Esophagus squamous epithelium (tissue), 5 donors: ENCODE data around the gene NAV2. TPM values are rescaled to one million over a fixed set of nuclear protein-coding genes. Genes with fewer than 3 reads are reported as not detected.

Experiments used
- DNase-seq: peaks from one replicate; lab custom pipeline; 2025; lab: John Stamatoyannopoulos, UW
- H3K27ac ChIP-seq, 4 donors: fragments of 200-600 bp; sonication (generic); one replicate each; pipeline ENCODE4 v1.5.1; 2016 to 2019; ENCODE audit warnings: mild to moderate bottlenecking in 1 of 4
- H3K27me3 ChIP-seq, 4 donors: fragments of 200-600 bp; sonication (generic); 1 replicate in 3 of 4; 2 replicates in 1 of 4; pipeline versions ENCODE4 v1.5.1 to v1.6.0; 2017 to 2021; ENCODE audit warnings: antibody characterized with exemption in 1 of 4
- H3K36me3 ChIP-seq, 3 donors: fragments of 200-600 bp; sonication (generic); one replicate each; pipeline ENCODE4 v1.5.1; 2016 to 2019
- H3K4me1 ChIP-seq, 3 donors: fragments of 200-600 bp; sonication (generic); one replicate each; pipeline ENCODE4 v1.5.1; 2017 to 2019
- H3K4me3 ChIP-seq, 4 donors: fragments of 200-600 bp; sonication (generic); 1 replicate in 3 of 4; 2 replicates in 1 of 4; pipeline ENCODE4 v1.5.1; 2016 to 2019; ENCODE audit warnings: mild to moderate bottlenecking in 2 of 4, moderate library complexity in 1 of 4
- H3K9me3 ChIP-seq, 3 donors: fragments of 200-600 bp; sonication (generic); one replicate each; pipeline ENCODE4 v1.5.1; 2016 to 2019
- CTCF ChIP-seq, 6 experiments: fragments of 450-650 bp in 4 of 6; fragments of 200-600 bp in 2 of 6; sonication (generic) in 2 of 6; IDR thresholded peaks; one replicate each; pipeline ENCODE4 v1.5.1; 2016 to 2019; ENCODE audit warnings: antibody characterized with exemption in 6 of 6, mild to moderate bottlenecking in 4 of 6, moderate library complexity in 4 of 6
- POLR2A ChIP-seq, 4 donors: fragments of 450-650 bp; IDR thresholded peaks; one replicate each; pipeline ENCODE4 v1.6.1; 2017; ENCODE audit warnings: antibody characterized with exemption in 4 of 4, mild to moderate bottlenecking in 4 of 4, moderate library complexity in 3 of 4
- WGBS, 2 donors: methylation state at CpG; one replicate each; pipeline ENCODE4 v1.1.5; 2018; 5-methylcytosine and 5-hydroxymethylcytosine counted together
- intact Hi-C: fragments of 100-400 bp; cut with DNase I; formaldehyde crosslinking; loops from one replicate; pipeline ENCODE4 v1.15.0; 2022
- total RNA-seq, 4 donors: library from RNA; depleted of rRNA; stranded (reverse); fragments of >200 nt; gene quantifications; one replicate each; pipeline ENCODE4 v1.1.0, GENCODE V29; 2016
- donor health status: DM: yes; HTN: yes; CAD: no.

The NAV2 gene
- total RNA-seq, 4 donors from 2014 or later, result 4.9 to 19.1 (median 14.6) TPM

- WGBS, 2 donors, result 78 to 83% methylated on average over 3 to 4 of the region's 4 CpGs
- no peaks in the 10 kb centered on the region for H3K36me3 ChIP-seq
- peak overlapping the region in 3 of 4 donors; percentile 30 to 36 (median 30) for H3K27ac ChIP-seq
- H3K27me3 ChIP-seq, result no peaks in the 10 kb centered on the region
- DNase-seq, result no peak
- no peaks in the 10 kb centered on the region for H3K9me3 ChIP-seq
- peaks cover 0 to 43% (median 30%) of the 10 kb centered on the region in 3 donors for H3K4me1 ChIP-seq
- no peak overlapping the region for H3K4me3 ChIP-seq
- intact Hi-C loops, result no loop called here
- TF ChIP-seq POLR2A (IDR thresholded peaks at IDR 0.05) (no peak), CTCF (IDR thresholded peaks at IDR 0.05) (no peak)
These were observed 14.9 kb upstream of the NAV2 start for GRCh38 chr11:19697721-19698121.

DNA sequence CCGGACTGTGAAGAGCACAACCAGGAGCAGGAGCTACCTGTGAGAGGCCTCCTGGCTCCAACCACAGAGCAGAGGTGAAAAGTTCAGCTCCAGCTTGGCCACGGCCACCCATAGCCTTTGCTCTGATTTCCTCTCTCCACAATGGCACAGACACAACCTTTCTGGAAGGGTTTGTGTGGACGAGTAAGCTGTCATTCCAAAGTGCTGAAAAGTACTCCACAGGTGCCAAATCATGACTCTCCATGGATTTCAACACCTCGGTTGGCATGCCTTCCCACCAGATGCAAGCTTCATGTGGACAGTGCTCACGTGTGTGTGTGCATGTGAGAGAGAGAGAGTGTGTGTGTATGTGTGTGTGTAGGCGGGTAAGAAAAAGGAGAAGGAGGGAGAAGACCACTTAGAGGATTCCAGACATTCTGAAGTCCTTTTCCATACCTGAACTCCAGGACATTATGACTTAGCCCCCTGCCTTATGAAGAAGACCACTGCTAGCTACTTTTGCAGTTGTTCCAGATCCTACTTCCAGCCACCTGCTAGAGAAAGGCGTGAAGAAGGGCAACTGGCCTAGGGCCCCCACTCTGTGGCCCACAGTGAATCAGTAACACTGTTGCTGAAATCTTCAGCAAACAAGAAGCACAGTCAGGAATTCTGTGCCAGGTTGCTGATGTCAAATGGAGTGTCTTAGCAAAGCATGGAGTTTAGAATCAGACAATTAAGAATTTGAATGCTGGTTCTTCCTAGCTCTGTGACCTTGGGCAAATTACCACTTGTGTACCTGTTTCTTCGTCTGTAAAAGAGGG, 13.9 kb upstream of the NAV2 start:
- Histone ChIP-seq H3K36me3 (no peaks in the 10 kb centered on the region), H3K4me3 (no peak overlapping the region), H3K4me1 (peaks cover 0 to 43% (median 30%) of the 10 kb centered on the region in 3 donors), H3K27ac (peak overlapping the region in 3 of 4 donors; percentile 23 to 47 (median 30)), H3K9me3 (no peaks in the 10 kb centered on the region), H3K27me3 (no peaks in the 10 kb centered on the region)
- 46 to 56% methylated on average over 7 to 8 of the region's 8 CpGs for WGBS, 2 donors
- DNase-seq, result no peak
- intact Hi-C loops, result no loop called here
- TF ChIP-seq CTCF (IDR thresholded peaks at IDR 0.05) (no peak), POLR2A (IDR thresholded peaks at IDR 0.05) (no peak)

DNA sequence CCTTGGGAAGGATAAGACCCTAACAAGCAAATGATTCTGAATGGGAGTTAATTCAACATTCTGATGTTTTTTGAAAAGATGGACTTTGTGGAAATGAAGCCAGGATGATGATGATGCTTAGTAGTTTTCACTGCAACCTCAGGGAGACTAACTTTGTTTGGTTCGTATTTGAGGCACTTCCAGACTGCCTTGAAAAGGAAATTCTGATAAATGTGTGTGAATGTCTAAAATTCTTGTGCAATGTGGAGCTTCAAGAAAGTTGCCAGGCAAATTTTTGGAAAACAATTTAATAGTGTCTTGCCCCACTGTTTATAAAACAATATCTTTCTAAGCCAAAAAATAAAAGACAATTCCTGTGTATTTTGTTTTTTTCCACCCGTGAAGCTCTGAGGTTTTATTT, 11.2 kb upstream of the NAV2 start:
- 45 to 57% methylated on average over 2 of the region's 2 CpGs for WGBS, 2 donors
- TF ChIP-seq CTCF (IDR thresholded peaks at IDR 0.05) (no peak), POLR2A (IDR thresholded peaks at IDR 0.05) (no peak)
- H3K27me3 ChIP-seq, result no peaks in the 10 kb centered on the region
- no peak for DNase-seq
- peaks cover 0 to 46% (median 21%) of the 10 kb centered on the region in 3 donors for H3K4me1 ChIP-seq
- no peak overlapping the region for H3K4me3 ChIP-seq
- no peaks in the 10 kb centered on the region for H3K36me3 ChIP-seq
- no peaks in the 10 kb centered on the region for H3K9me3 ChIP-seq
- intact Hi-C loops, result no loop called here
- H3K27ac ChIP-seq, result peak overlapping the region; percentile 18 to 66 (median 49)

DNA sequence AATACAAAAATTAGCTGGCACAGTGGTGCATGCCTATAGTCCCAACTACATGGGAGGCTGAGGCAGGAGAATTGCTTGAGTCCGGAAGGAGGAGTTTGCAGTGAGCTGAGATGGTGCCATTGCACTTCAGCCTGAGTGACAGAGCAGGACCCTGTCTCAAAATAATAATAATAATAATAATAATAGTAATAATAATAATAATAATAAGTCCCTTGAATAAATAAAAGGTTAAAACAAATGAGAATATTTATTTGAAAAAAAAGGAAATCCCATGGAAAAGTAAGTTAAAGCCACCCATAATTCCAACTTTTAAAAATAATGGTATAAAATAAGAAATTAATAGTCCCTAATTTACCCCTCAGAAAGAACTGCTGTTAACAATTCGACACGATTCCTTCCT, 10.0 kb upstream of the NAV2 start:
- intact Hi-C loops, result no loop called here
- H3K4me1 ChIP-seq, result peaks cover 0 to 43% (median 18%) of the 10 kb centered on the region in 3 donors
- H3K9me3 ChIP-seq, result no peaks in the 10 kb centered on the region
- WGBS, 2 donors, result 83 to 95% methylated on average over 3 of the region's 3 CpGs
- peak overlapping the region in 2 of 4 donors; percentile 12 to 36 for H3K27ac ChIP-seq
- no peak for DNase-seq
- H3K4me3 ChIP-seq, result no peak overlapping the region
- no peaks in the 10 kb centered on the region for H3K36me3 ChIP-seq
- no peaks in the 10 kb centered on the region for H3K27me3 ChIP-seq
- no peak for TF ChIP-seq POLR2A (IDR thresholded peaks at IDR 0.05)
- no peak for TF ChIP-seq CTCF (IDR thresholded peaks at IDR 0.05)

DNA sequence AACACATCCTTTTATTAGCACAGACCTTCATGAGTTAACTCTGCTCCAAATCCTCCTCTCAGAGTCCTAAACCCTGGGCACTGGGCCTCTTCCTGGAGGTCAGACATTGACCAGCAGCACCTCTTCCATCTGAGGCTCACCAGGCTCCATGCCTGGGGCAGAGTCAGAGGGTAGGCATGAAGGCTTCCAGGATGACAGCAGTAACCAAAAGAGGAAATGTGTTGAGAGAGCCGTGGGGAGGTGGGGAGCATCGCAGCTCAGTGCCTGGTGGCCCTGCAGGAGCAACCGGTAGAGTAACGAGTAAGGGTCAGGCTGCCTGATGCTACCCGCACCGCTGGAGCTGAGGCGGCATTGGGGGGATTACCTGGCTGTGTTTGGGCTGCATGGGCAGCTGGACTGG, 9.4 kb upstream of the NAV2 start:
- Histone ChIP-seq H3K4me1 (peaks cover 0 to 38% (median 12%) of the 10 kb centered on the region in 3 donors), H3K27me3 (no peaks in the 10 kb centered on the region), H3K27ac (peak overlapping the region in 2 of 4 donors; percentile 18 to 25), H3K36me3 (no peaks in the 10 kb centered on the region), H3K4me3 (no peak overlapping the region), H3K9me3 (no peaks in the 10 kb centered on the region)
- 72 to 100% methylated on average over 2 to 7 of the region's 7 CpGs for WGBS, 2 donors
- DNase-seq, result no peak
- no peak for TF ChIP-seq CTCF (IDR thresholded peaks at IDR 0.05)
- TF ChIP-seq POLR2A (IDR thresholded peaks at IDR 0.05), result no peak
- intact Hi-C loops, result no loop called here
